Muscle layer of colon (tissue), 2 donors: Measurements from ENCODE around the gene PDPK1.
A peak's percentile ranks its signal among the peaks of the same experiment; 100 is the strongest.

Experiments used
- H3K27ac ChIP-seq: one replicate; pipeline ENCODE4 v1.7.0; 2013; ENCODE audit warnings: low read depth, mild to moderate bottlenecking, low read length, moderate library complexity
- H3K27me3 ChIP-seq, 2 donors: one replicate each; pipeline ENCODE4 v1.7.0; 2013; ENCODE audit warnings: low read length in 2 of 2, mild to moderate bottlenecking in 2 of 2; ENCODE audit not compliant: insufficient read depth in 2 of 2, control insufficient read depth in 1 of 2
- H3K36me3 ChIP-seq: one replicate; pipeline ENCODE4 v1.7.0; 2013; ENCODE audit warnings: mild to moderate bottlenecking, low read length; ENCODE audit not compliant: insufficient read depth
- H3K4me1 ChIP-seq: one replicate; pipeline ENCODE4 v1.7.0; 2013; ENCODE audit warnings: mild to moderate bottlenecking, low read length; ENCODE audit not compliant: insufficient read depth
- H3K4me3 ChIP-seq, 2 donors: one replicate each; pipeline ENCODE4 v1.7.0; 2013; ENCODE audit warnings: low read length in 2 of 2, low read depth in 1 of 2, mild to moderate bottlenecking in 1 of 2, moderate library complexity in 1 of 2
- H3K9ac ChIP-seq: one replicate; pipeline ENCODE4 v1.7.0; 2013; ENCODE audit warnings: low read length
- H3K9me3 ChIP-seq: one replicate; pipeline ENCODE4 v1.7.0; 2013; ENCODE audit warnings: mild to moderate bottlenecking, low read length
- donor health status: abdominal sarcoma.
- donor health status: Adenocarcinoma of cecum.

PDPK1 gene

GRCh38 chr16:2498531-2499253 lies 39.1 kb upstream of the PDPK1 start:
- Histone ChIP-seq H3K9ac (no peak overlapping the region), H3K4me3 (no peak overlapping the region), H3K4me1 (peaks cover 17% of the 10 kb centered on the region), H3K36me3 (peaks cover 10% of the 10 kb centered on the region), H3K9me3 (no peaks in the 10 kb centered on the region), H3K27ac (no peak overlapping the region), H3K27me3 (no peaks in the 10 kb centered on the region)

GRCh38 chr16:2499454-2499853 lies 38.4 kb upstream of the PDPK1 start:
- H3K9ac ChIP-seq, result no peak overlapping the region

GRCh38 chr16:2499890-2500429 lies 37.9 kb upstream of the PDPK1 start:
- Histone ChIP-seq H3K9ac (no peak overlapping the region), H3K4me1 (peaks cover 17% of the 10 kb centered on the region), H3K9me3 (no peaks in the 10 kb centered on the region), H3K36me3 (peaks cover 10% of the 10 kb centered on the region), H3K4me3 (no peak overlapping the region), H3K27ac (no peak overlapping the region), H3K27me3 (no peaks in the 10 kb centered on the region)

More at GRCh38 chr16:2499454-2499853, 38.4 kb upstream of the PDPK1 start:
- Histone ChIP-seq H3K4me3 (no peak overlapping the region), H3K4me1 (peaks cover 17% of the 10 kb centered on the region), H3K27ac (no peak overlapping the region), H3K27me3 (no peaks in the 10 kb centered on the region), H3K36me3 (peaks cover 10% of the 10 kb centered on the region), H3K9me3 (no peaks in the 10 kb centered on the region)

GRCh38 chr16:2500430-2500917 lies 37.3 kb upstream of the PDPK1 start:
- H3K27ac ChIP-seq, result no peak overlapping the region
- no peaks in the 10 kb centered on the region for H3K27me3 ChIP-seq
- no peak overlapping the region for H3K4me3 ChIP-seq
- H3K9me3 ChIP-seq, result no peaks in the 10 kb centered on the region
- H3K36me3 ChIP-seq, result peaks cover 10% of the 10 kb centered on the region
- H3K9ac ChIP-seq, result no peak overlapping the region
- peaks cover 17% of the 10 kb centered on the region for H3K4me1 ChIP-seq

GRCh38 chr16:2500918-2501750 lies 36.7 kb upstream of the PDPK1 start:
- Histone ChIP-seq H3K27me3 (no peaks in the 10 kb centered on the region), H3K36me3 (peaks cover 10% of the 10 kb centered on the region), H3K9me3 (no peaks in the 10 kb centered on the region), H3K4me1 (peaks cover 17% of the 10 kb centered on the region), H3K9ac (no peak overlapping the region), H3K27ac (no peak overlapping the region), H3K4me3 (peak overlapping the region in 1 of 2 donors; percentile 38)

- H3K4me3 ChIP-seq, result peak overlapping the region in 1 of 2 donors; percentile 38
Observed at GRCh38 chr16:2501946-2502895, 35.6 kb upstream of the PDPK1 start.

GRCh38 chr16:2505695-2506094 lies 32.1 kb upstream of the PDPK1 start:
- Histone ChIP-seq H3K4me3 (no peak overlapping the region), H3K27me3 (no peaks in the 10 kb centered on the region), H3K27ac (no peak overlapping the region), H3K9ac (no peak overlapping the region), H3K36me3 (no peaks in the 10 kb centered on the region), H3K4me1 (peaks cover 17% of the 10 kb centered on the region), H3K9me3 (no peaks in the 10 kb centered on the region)

More at GRCh38 chr16:2501946-2502895, 35.6 kb upstream of the PDPK1 start:
- peaks cover 10% of the 10 kb centered on the region for H3K36me3 ChIP-seq
- H3K4me1 ChIP-seq, result peaks cover 17% of the 10 kb centered on the region
- H3K27ac ChIP-seq, result no peak overlapping the region
- no peaks in the 10 kb centered on the region for H3K9me3 ChIP-seq
- H3K9ac ChIP-seq, result no peak overlapping the region
- no peaks in the 10 kb centered on the region for H3K27me3 ChIP-seq

- no peak overlapping the region for H3K27ac ChIP-seq
- H3K36me3 ChIP-seq, result no peaks in the 10 kb centered on the region
- H3K9me3 ChIP-seq, result no peaks in the 10 kb centered on the region
- peaks cover 20% of the 10 kb centered on the region for H3K4me1 ChIP-seq
- H3K27me3 ChIP-seq, result no peaks in the 10 kb centered on the region
- H3K4me3 ChIP-seq, result no peak overlapping the region
- H3K9ac ChIP-seq, result no peak overlapping the region
Observed at GRCh38 chr16:2507052-2507659, 30.7 kb upstream of the PDPK1 start.

GRCh38 chr16:2507665-2508064 lies 30.2 kb upstream of the PDPK1 start:
- peaks cover 18% of the 10 kb centered on the region for H3K4me1 ChIP-seq
- no peak overlapping the region for H3K9ac ChIP-seq
- no peak overlapping the region for H3K4me3 ChIP-seq
- H3K9me3 ChIP-seq, result no peaks in the 10 kb centered on the region
- no peaks in the 10 kb centered on the region for H3K27me3 ChIP-seq
- H3K27ac ChIP-seq, result no peak overlapping the region
- no peaks in the 10 kb centered on the region for H3K36me3 ChIP-seq

GRCh38 chr16:2508722-2509400 lies 29.0 kb upstream of the PDPK1 start:
- Histone ChIP-seq H3K36me3 (no peaks in the 10 kb centered on the region), H3K27me3 (no peaks in the 10 kb centered on the region), H3K9me3 (no peaks in the 10 kb centered on the region), H3K4me1 (peaks cover 21% of the 10 kb centered on the region), H3K27ac (no peak overlapping the region), H3K9ac (no peak overlapping the region), H3K4me3 (no peak overlapping the region)
